ENCODE results near the gene LRRC56.

The LRRC56 gene

GRCh38 chr11:492427-493226, 44.7 kb upstream of the LRRC56 start:
- DNase-seq (ENCODE audit: low read depth in 1 of 2, low spot score in 1 of 2) = no peak
- Histone ChIP-seq H3K4me3 (replicated peaks; ENCODE audit: insufficient read depth, low read length) (no peak overlapping the region), H3K27ac (replicated peaks) (no peak overlapping the region), H3K27me3 (ENCODE audit: insufficient read depth, poor library complexity, severe bottlenecking) (no peaks in the 10 kb centered on the region)
- TF ChIP-seq CTCF (IDR thresholded peaks at IDR 0.05; ENCODE audit: insufficient read depth, low read length) (no peak), POLR2AphosphoS5 (IDR thresholded peaks at IDR 0.05; ENCODE audit: low read depth) (peak; percentile 51)

GRCh38 chr11:494761-495536, 42.4 kb upstream of the LRRC56 start:
- no peak for DNase-seq (ENCODE audit: low read depth in 1 of 2, low spot score in 1 of 2)
- Histone ChIP-seq H3K4me3 (replicated peaks; ENCODE audit: insufficient read depth, low read length) (no peak overlapping the region), H3K27ac (replicated peaks) (no peak overlapping the region), H3K27me3 (ENCODE audit: insufficient read depth, poor library complexity, severe bottlenecking) (no peaks in the 10 kb centered on the region)
- TF ChIP-seq SPI1 (IDR thresholded peaks at IDR 0.05; ENCODE audit: borderline replicate concordance, low read depth) = no peak
- TF ChIP-seq CTCF (IDR thresholded peaks at IDR 0.05; ENCODE audit: insufficient read depth, low read length) = no peak
- TF ChIP-seq POLR2AphosphoS5 (IDR thresholded peaks at IDR 0.05; ENCODE audit: low read depth) = no peak; the same call in none of the 2 replicates
- no peak for TF ChIP-seq REST (IDR thresholded peaks at IDR 0.05; ENCODE audit: insufficient replicate concordance, low read depth)
- no peak for TF ChIP-seq GABPA (IDR thresholded peaks at IDR 0.05; ENCODE audit: low read depth)

GRCh38 chr11:495537-495931, 41.8 kb upstream of the LRRC56 start:
- Histone ChIP-seq H3K4me3 (replicated peaks; ENCODE audit: insufficient read depth, low read length) (no peak overlapping the region), H3K27me3 (ENCODE audit: insufficient read depth, poor library complexity, severe bottlenecking) (no peaks in the 10 kb centered on the region), H3K27ac (replicated peaks) (no peak overlapping the region)
- TF ChIP-seq POLR2AphosphoS5 (IDR thresholded peaks at IDR 0.05; ENCODE audit: low read depth) = no peak
- TF ChIP-seq SPI1 (IDR thresholded peaks at IDR 0.05; ENCODE audit: borderline replicate concordance, low read depth) = no peak
- TF ChIP-seq GABPA (IDR thresholded peaks at IDR 0.05; ENCODE audit: low read depth) = no peak
- TF ChIP-seq REST (IDR thresholded peaks at IDR 0.05; ENCODE audit: insufficient replicate concordance, low read depth) = no peak
- TF ChIP-seq CTCF (IDR thresholded peaks at IDR 0.05; ENCODE audit: insufficient read depth, low read length) = no peak
- no peak for DNase-seq (ENCODE audit: low read depth in 1 of 2, low spot score in 1 of 2)

Data from HL-60 (cell line).